NT2/D1 (cell line): ENCODE measurements around the gene RNFT2.

Experiments
- DNase-seq: peaks from one replicate; pipeline ENCODE4 v3.0.0-alpha.2; 2011; ENCODE audit warnings: low read depth, low spot score
- H3K27me3 ChIP-seq: 2 replicates; pipeline ENCODE4 v1.6.0; 2011; ENCODE audit warnings: mild to moderate bottlenecking; ENCODE audit not compliant: insufficient read length, insufficient read depth
- H3K36me3 ChIP-seq: 2 replicates; pipeline ENCODE4 v1.6.1; 2011; ENCODE audit warnings: mild to moderate bottlenecking, low read length, mixed read lengths; ENCODE audit not compliant: insufficient read depth, insufficient read length
- H3K4me1 ChIP-seq: 2 replicates; pipeline ENCODE4 v1.5.1; 2011; ENCODE audit not compliant: insufficient read depth, insufficient read length
- H3K4me3 ChIP-seq: 2 replicates; pipeline ENCODE4 v1.5.1; 2011; ENCODE audit warnings: low read depth; ENCODE audit not compliant: insufficient read length
- H3K9ac ChIP-seq: 2 replicates; pipeline ENCODE4 v1.6.0; 2011; ENCODE audit warnings: low read depth; ENCODE audit not compliant: insufficient read length
- H3K9me3 ChIP-seq: 2 replicates; pipeline ENCODE4 v1.5.1; 2011; ENCODE audit warnings: mild to moderate bottlenecking, low read length; ENCODE audit not compliant: insufficient read depth
- SUZ12 ChIP-seq: IDR thresholded peaks from 2 replicates; pipeline ENCODE4 v1.6.1; 2011; ENCODE audit not compliant: insufficient read length, insufficient read depth; ENCODE audit errors: extremely low read depth
- YY1 ChIP-seq: IDR thresholded peaks from 2 replicates; pipeline ENCODE4 v1.6.1; 2011; ENCODE audit not compliant: insufficient read length, insufficient read depth
- ZNF274 ChIP-seq: IDR thresholded peaks from 2 replicates; pipeline ENCODE4 v1.6.1; 2011; ENCODE audit warnings: mild to moderate bottlenecking, low read depth, low read length

RNFT2 gene

GRCh38 chr12:116856729-116857128 lies 118.6 kb downstream of the RNFT2 start:
- no peaks in the 10 kb centered on the region for H3K4me1 ChIP-seq
- TF ChIP-seq ZNF274 (no peak), YY1 (no peak), SUZ12 (no peak)
- DNase-seq, result no peak
- H3K9ac ChIP-seq, result no peak overlapping the region
- H3K9me3 ChIP-seq, result no peaks in the 10 kb centered on the region
- no peaks in the 10 kb centered on the region for H3K27me3 ChIP-seq
- no peak overlapping the region for H3K4me3 ChIP-seq
- H3K36me3 ChIP-seq, result no peaks in the 10 kb centered on the region

DNA sequence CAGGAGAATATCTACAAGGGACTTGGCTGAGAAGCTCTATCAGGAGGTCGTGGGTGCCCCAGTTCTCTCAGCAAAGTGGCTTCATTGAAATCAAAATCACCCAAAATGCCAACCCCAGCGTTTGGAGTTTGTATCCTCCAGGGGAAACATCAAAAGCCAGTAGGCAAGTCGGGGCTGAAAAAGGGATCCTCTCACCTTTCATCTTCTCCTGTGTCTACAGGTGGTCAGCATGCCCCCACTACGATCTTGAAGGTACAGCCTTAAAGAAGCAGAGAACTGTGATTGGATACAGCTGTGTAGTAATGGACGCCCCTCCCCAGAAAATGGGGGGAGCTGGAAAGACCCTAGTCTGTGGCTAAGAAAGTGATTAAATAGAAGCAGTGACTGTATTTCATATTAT lies 121.0 kb downstream of the RNFT2 start:
- TF ChIP-seq ZNF274 (no peak), YY1 (no peak), SUZ12 (no peak)
- no peaks in the 10 kb centered on the region for H3K4me1 ChIP-seq
- DNase-seq, result no peak

GRCh38 chr12:116860263-116860662 lies 122.1 kb downstream of the RNFT2 start:
- no peak for DNase-seq
- Histone ChIP-seq H3K4me3 (no peak overlapping the region), H3K9me3 (no peaks in the 10 kb centered on the region), H3K36me3 (no peaks in the 10 kb centered on the region), H3K27me3 (no peaks in the 10 kb centered on the region), H3K4me1 (no peaks in the 10 kb centered on the region), H3K9ac (no peak overlapping the region)
- TF ChIP-seq SUZ12, result no peak
- no peak for TF ChIP-seq ZNF274
- no peak for TF ChIP-seq YY1

More for the DNA sequence above, 121.0 kb downstream of the RNFT2 start:
- H3K9ac ChIP-seq, result no peak overlapping the region
- no peaks in the 10 kb centered on the region for H3K9me3 ChIP-seq
- H3K36me3 ChIP-seq, result no peaks in the 10 kb centered on the region
- H3K27me3 ChIP-seq, result no peaks in the 10 kb centered on the region
- H3K4me3 ChIP-seq, result no peak overlapping the region

DNA sequence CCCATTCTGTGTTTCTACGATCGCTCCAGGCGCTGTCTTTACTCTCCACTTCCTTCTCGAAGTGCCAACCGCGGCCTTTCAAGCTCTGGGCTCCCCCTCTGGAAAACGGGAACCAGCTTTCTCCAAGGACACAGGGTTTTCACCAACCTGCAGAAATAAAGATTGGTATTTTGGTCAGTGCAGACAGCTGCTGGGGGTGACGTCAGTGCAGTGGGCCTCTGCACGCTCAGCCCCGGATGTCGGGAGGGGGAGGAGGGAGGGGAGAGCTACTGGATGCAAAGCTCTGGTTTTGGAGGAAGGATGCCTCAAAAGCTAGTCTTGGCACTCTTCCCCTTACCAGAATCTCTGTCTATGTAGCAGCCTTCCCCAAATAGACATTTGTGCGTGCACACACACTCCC lies 123.2 kb downstream of the RNFT2 start:
- DNase-seq, result no peak
- Histone ChIP-seq H3K4me1 (no peaks in the 10 kb centered on the region), H3K36me3 (no peaks in the 10 kb centered on the region), H3K4me3 (no peak overlapping the region), H3K9me3 (no peaks in the 10 kb centered on the region), H3K27me3 (no peaks in the 10 kb centered on the region), H3K9ac (no peak overlapping the region)
- no peak for TF ChIP-seq ZNF274
- TF ChIP-seq YY1, result no peak
- no peak for TF ChIP-seq SUZ12

GRCh38 chr12:116862167-116862566 lies 124.1 kb downstream of the RNFT2 start:
- H3K9me3 ChIP-seq, result no peaks in the 10 kb centered on the region
- DNase-seq, result no peak
- no peak overlapping the region for H3K4me3 ChIP-seq
- no peaks in the 10 kb centered on the region for H3K36me3 ChIP-seq
- H3K9ac ChIP-seq, result no peak overlapping the region
- no peaks in the 10 kb centered on the region for H3K4me1 ChIP-seq
- TF ChIP-seq YY1 (no peak), SUZ12 (no peak), ZNF274 (no peak)
- H3K27me3 ChIP-seq, result no peaks in the 10 kb centered on the region

- Histone ChIP-seq H3K36me3 (no peaks in the 10 kb centered on the region), H3K9ac (no peak overlapping the region), H3K4me1 (no peaks in the 10 kb centered on the region), H3K9me3 (no peaks in the 10 kb centered on the region), H3K27me3 (no peaks in the 10 kb centered on the region), H3K4me3 (no peak overlapping the region)
- DNase-seq, result no peak
- TF ChIP-seq YY1, result no peak
- no peak for TF ChIP-seq ZNF274
- no peak for TF ChIP-seq SUZ12
These were observed 125.2 kb downstream of the RNFT2 start for GRCh38 chr12:116863275-116863767.

DNA sequence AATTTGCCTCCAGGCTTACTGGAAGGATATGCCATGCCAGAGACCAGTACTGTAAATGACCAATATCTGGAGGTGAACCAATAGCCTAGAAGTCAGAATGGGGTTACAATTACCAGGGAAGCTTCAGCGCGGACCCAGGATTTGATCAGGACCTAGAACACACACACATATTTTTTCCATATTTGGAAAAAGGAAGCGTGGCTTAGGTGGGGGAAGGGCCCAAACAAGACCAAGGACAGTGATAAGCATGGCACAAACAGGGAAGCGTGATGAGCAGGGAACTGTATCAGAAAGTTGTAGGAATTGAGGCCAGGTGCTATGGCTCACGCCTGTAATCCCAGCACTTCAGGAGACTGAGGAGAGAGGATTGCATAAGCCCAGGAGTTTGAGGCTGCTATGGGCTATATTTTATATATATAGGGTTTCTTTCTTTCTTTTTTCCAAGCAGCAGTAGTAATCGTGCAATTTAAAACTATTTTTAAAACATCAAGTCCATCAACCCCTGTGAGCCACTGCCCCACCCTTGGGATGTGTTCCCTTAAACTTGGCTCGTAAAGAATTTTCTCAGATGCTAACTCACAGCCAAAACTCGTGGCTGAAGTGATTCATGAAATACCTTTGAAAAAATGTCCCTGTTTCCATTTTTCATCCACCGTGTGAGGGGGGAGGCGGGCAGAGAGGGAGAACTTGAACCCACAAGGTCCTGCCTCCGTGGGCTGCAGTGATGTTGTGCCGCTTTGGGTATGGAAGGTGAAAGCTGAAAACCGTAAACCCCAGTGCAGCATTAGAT lies 126.5 kb downstream of the RNFT2 start:
- H3K9me3 ChIP-seq, result no peaks in the 10 kb centered on the region
- H3K36me3 ChIP-seq, result no peaks in the 10 kb centered on the region
- DNase-seq, result no peak
- H3K4me3 ChIP-seq, result no peak overlapping the region
- no peaks in the 10 kb centered on the region for H3K27me3 ChIP-seq
- TF ChIP-seq ZNF274, result no peak
- no peaks in the 10 kb centered on the region for H3K4me1 ChIP-seq
- H3K9ac ChIP-seq, result no peak overlapping the region

DNA sequence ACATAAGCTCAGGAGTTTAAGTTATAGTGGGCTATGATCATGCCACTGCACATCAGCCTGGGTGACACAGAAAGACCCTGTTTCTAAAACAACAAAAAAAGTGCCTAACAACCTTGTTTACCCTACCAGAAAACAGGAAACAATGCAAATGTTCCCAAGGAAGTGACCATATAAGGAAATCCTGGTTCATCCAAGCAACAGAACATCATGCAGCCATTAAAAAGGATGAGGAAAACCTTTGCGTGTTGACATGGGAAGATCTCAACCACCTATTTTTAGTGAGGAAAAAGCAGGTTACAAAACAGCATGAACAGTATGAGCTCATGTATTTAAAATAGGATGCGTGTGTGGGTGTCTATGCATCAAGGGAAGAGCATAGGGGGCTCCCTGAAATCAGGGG lies 129.4 kb downstream of the RNFT2 start:
- H3K9me3 ChIP-seq, result no peaks in the 10 kb centered on the region
- no peaks in the 10 kb centered on the region for H3K4me1 ChIP-seq
- H3K9ac ChIP-seq, result no peak overlapping the region
- H3K4me3 ChIP-seq, result no peak overlapping the region
- no peaks in the 10 kb centered on the region for H3K27me3 ChIP-seq
- no peak for DNase-seq
- TF ChIP-seq YY1 (no peak), SUZ12 (no peak), ZNF274 (no peak)
- no peaks in the 10 kb centered on the region for H3K36me3 ChIP-seq
